Body of pancreas (tissue), 4 donors: ENCODE measurements around the gene SFTPA2. TPM values are rescaled to one million over a fixed set of nuclear protein-coding genes. Genes with fewer than 3 reads are reported as not detected.
"Not testable (repeated sequence)": the region's sequence is repeated elsewhere in the genome, so short reads cannot be mapped to it uniquely, and the experiment has no call there.

ENCODE experiments used
- ATAC-seq: fragments of 150-250 bp; one replicate; pipeline ENCODE4 v1.9.1; 2016
- DNase-seq, 4 donors: peaks; one replicate each; pipeline ENCODE4 v3.0.0-alpha.2; 2019
- H3K27ac ChIP-seq, 4 donors: fragments of 200-600 bp; sonication (generic); 1 replicate in 3 of 4; 2 replicates in 1 of 4; pipeline versions ENCODE4 v1.5.1 to v1.6.1; 2016 to 2019; ENCODE audit warnings: mild to moderate bottlenecking in 1 of 4, mixed read lengths in 1 of 4, moderate library complexity in 1 of 4
- H3K27me3 ChIP-seq, 2 donors: fragments of 200-600 bp; sonication (generic); one replicate each; pipeline ENCODE4 v1.6.0; 2016; ENCODE audit warnings: mild to moderate bottlenecking in 1 of 2
- H3K36me3 ChIP-seq, 2 donors: fragments of 200-600 bp; sonication (generic); replicated peaks in 1 of 2; 2 replicates each; pipeline ENCODE4 v1.5.1; 2016; ENCODE audit warnings: low read depth in 2 of 2; ENCODE audit not compliant: insufficient read depth in 1 of 2
- H3K4me1 ChIP-seq: fragments of 200-600 bp; sonication (generic); one replicate; pipeline ENCODE4 v1.6.0; 2016
- H3K4me3 ChIP-seq, 2 donors: fragments of 200-600 bp; sonication (generic); 1 replicate in 1 of 2; 2 replicates in 1 of 2; pipeline ENCODE4 v1.5.1; 2016 to 2019
- H3K9me3 ChIP-seq, 3 donors: fragments of 200-600 bp; sonication (generic); 1 replicate in 2 of 3; 2 replicates in 1 of 3; pipeline ENCODE4 v1.5.1; 2016
- CTCF ChIP-seq, 7 experiments: fragments of 450-650 bp in 4 of 7; fragments of 200-600 bp in 3 of 7; sonication (generic) in 3 of 7; IDR thresholded peaks; one replicate each; pipeline ENCODE4 v1.5.1; 2016 to 2019; ENCODE audit warnings: antibody characterized with exemption in 7 of 7
- POLR2A ChIP-seq, 3 donors: fragments of 450-650 bp; IDR thresholded peaks; one replicate each; pipeline ENCODE4 v1.6.1; 2016; ENCODE audit warnings: antibody characterized with exemption in 3 of 3, mild to moderate bottlenecking in 2 of 3
- WGBS, 2 donors: methylation state at CpG; one replicate each; pipeline ENCODE4 v1.1.5; 2017; 5-methylcytosine and 5-hydroxymethylcytosine counted together
- intact Hi-C: fragments of 100-400 bp; cut with DNase I; formaldehyde crosslinking; loops from one replicate; pipeline ENCODE4 v1.15.1; 2023
- total RNA-seq, 2 donors: library from RNA; depleted of rRNA; stranded (reverse); fragments of >200 nt; gene quantifications; one replicate each; pipeline ENCODE4 v1.1.0, GENCODE V29; 2016

The SFTPA2 gene
- total RNA-seq, 2 donors from 2014 or later, result 1.6 TPM; not detected in 1

- Histone ChIP-seq H3K27me3 (no peaks in the 10 kb centered on the region), H3K4me3 (no peak overlapping the region), H3K36me3 (no peaks in the 10 kb centered on the region), H3K9me3 (no peaks in the 10 kb centered on the region), H3K27ac (no peak overlapping the region), H3K4me1 (no peaks in the 10 kb centered on the region)
- intact Hi-C loops, result no loop called here
- DNase-seq (no peak), ATAC-seq (no peak)
- TF ChIP-seq POLR2A (IDR thresholded peaks at IDR 0.05), result no peak
- no peak for TF ChIP-seq CTCF (IDR thresholded peaks at IDR 0.05)
Observed at GRCh38 chr10:79588800-79589199, 28.6 kb upstream of the SFTPA2 start.

GRCh38 chr10:79586933-79587332 is 26.7 kb upstream of the SFTPA2 start:
- DNase-seq (no peak), ATAC-seq (no peak)
- H3K36me3 ChIP-seq, result no peaks in the 10 kb centered on the region
- no peak overlapping the region for H3K27ac ChIP-seq
- no peaks in the 10 kb centered on the region for H3K27me3 ChIP-seq
- no peaks in the 10 kb centered on the region for H3K4me1 ChIP-seq
- intact Hi-C loops, result no loop called here
- no peak overlapping the region for H3K4me3 ChIP-seq
- WGBS, 2 donors, result 52 to 59% methylated on average over 2 of the region's 2 CpGs
- TF ChIP-seq CTCF (IDR thresholded peaks at IDR 0.05), result no peak
- TF ChIP-seq POLR2A (IDR thresholded peaks at IDR 0.05), result no peak
- H3K9me3 ChIP-seq, result no peaks in the 10 kb centered on the region

GRCh38 chr10:79585870-79586527 is 25.8 kb upstream of the SFTPA2 start:
- intact Hi-C loops, result no loop called here
- WGBS, 2 donors, result 79 to 86% methylated on average over 11 of the region's 11 CpGs
- Histone ChIP-seq H3K4me3 (no peak overlapping the region), H3K27ac (no peak overlapping the region), H3K36me3 (no peaks in the 10 kb centered on the region), H3K4me1 (no peaks in the 10 kb centered on the region), H3K27me3 (no peaks in the 10 kb centered on the region), H3K9me3 (no peaks in the 10 kb centered on the region)
- DNase-seq (no peak), ATAC-seq (no peak)
- TF ChIP-seq CTCF (IDR thresholded peaks at IDR 0.05) (no peak), POLR2A (IDR thresholded peaks at IDR 0.05) (no peak)

GRCh38 chr10:79583488-79584024 is 23.3 kb upstream of the SFTPA2 start:
- intact Hi-C loops, result no loop called here
- Histone ChIP-seq H3K4me3 (no peak overlapping the region), H3K9me3 (no peaks in the 10 kb centered on the region), H3K27ac (no peak overlapping the region), H3K36me3 (no peaks in the 10 kb centered on the region), H3K4me1 (no peaks in the 10 kb centered on the region), H3K27me3 (no peaks in the 10 kb centered on the region)
- TF ChIP-seq POLR2A (IDR thresholded peaks at IDR 0.05) (no peak), CTCF (IDR thresholded peaks at IDR 0.05) (no peak)
- WGBS, 2 donors, result 77 to 79% methylated on average over 7 of the region's 7 CpGs
- ATAC-seq, result no peak
- DNase-seq, result no peak

- H3K4me1 ChIP-seq, H3K9me3 ChIP-seq, intact Hi-C loops, ATAC-seq, H3K27ac ChIP-seq, H3K4me3 ChIP-seq, DNase-seq, H3K36me3 ChIP-seq, H3K27me3 ChIP-seq: not testable (repeated sequence)
- WGBS, 2 donors, result 30 to 68% methylated on average over 1 to 4 of the region's 6 CpGs
Observed at GRCh38 chr10:79582954-79583353, 22.7 kb upstream of the SFTPA2 start.
